T-helper 2 cell treated with Interferon-gamma antibody and Interleukin-4, amounts not matched to agents 5 μg/mL and 100 μg/mL, for 36 hours (primary cell): Measurements from ENCODE around the gene AZU1.
"Not testable (repeated sequence)": the region's sequence is repeated elsewhere in the genome, so short reads cannot be mapped to it uniquely, and the experiment has no call there.

Experiments used
- DNase-seq: peaks from one replicate; pipeline ENCODE4 v3.0.0; 2021; ENCODE audit warnings: low spot score
- H3K27ac Mint-ChIP-seq: one replicate; pipeline ENCODE4 v1.8.0; 2021; ENCODE audit warnings: mild to moderate bottlenecking, mixed read lengths
- H3K27me3 Mint-ChIP-seq: one replicate; pipeline ENCODE4 v1.8.0; 2021; ENCODE audit warnings: low read depth, mixed read lengths
- H3K36me3 Mint-ChIP-seq: one replicate; pipeline ENCODE4 v1.8.0; 2021; ENCODE audit warnings: low read depth, mixed read lengths
- H3K4me1 Mint-ChIP-seq: one replicate; pipeline ENCODE4 v1.8.0; 2021; ENCODE audit warnings: low read depth, mixed read lengths
- H3K4me3 Mint-ChIP-seq: one replicate; pipeline ENCODE4 v1.8.0; 2022; ENCODE audit warnings: mild to moderate bottlenecking, moderate library complexity, mixed read lengths
- H3K9me3 Mint-ChIP-seq: one replicate; pipeline ENCODE4 v1.8.0; 2021; ENCODE audit warnings: mixed read lengths

AZU1 gene

GRCh38 chr19:810077-810855 is 17.4 kb upstream of the AZU1 start:
- Mint-ChIP-seq H3K27me3 (no peaks in the 10 kb centered on the region), H3K9me3 (no peaks in the 10 kb centered on the region), H3K27ac (no peak overlapping the region), H3K4me3 (no peak overlapping the region), H3K36me3 (peaks cover 51% of the 10 kb centered on the region), H3K4me1 (peaks cover 4% of the 10 kb centered on the region)
- DNase-seq: no peak

- H3K4me1 Mint-ChIP-seq: peaks cover 4% of the 10 kb centered on the region
- no peaks in the 10 kb centered on the region for H3K9me3 Mint-ChIP-seq
- peaks cover 51% of the 10 kb centered on the region for H3K36me3 Mint-ChIP-seq
- no peak overlapping the region for H3K4me3 Mint-ChIP-seq
- H3K27me3 Mint-ChIP-seq: no peaks in the 10 kb centered on the region
- no peak for DNase-seq
- no peak overlapping the region for H3K27ac Mint-ChIP-seq
Measured at GRCh38 chr19:810883-811489, 16.7 kb upstream of the AZU1 start.

GRCh38 chr19:811506-812048 is 16.1 kb upstream of the AZU1 start:
- H3K36me3 Mint-ChIP-seq: peaks cover 56% of the 10 kb centered on the region
- H3K9me3 Mint-ChIP-seq: peaks cover 4% of the 10 kb centered on the region
- H3K27me3 Mint-ChIP-seq: no peaks in the 10 kb centered on the region
- no peak overlapping the region for H3K27ac Mint-ChIP-seq
- peaks cover 4% of the 10 kb centered on the region for H3K4me1 Mint-ChIP-seq
- no peak overlapping the region for H3K4me3 Mint-ChIP-seq
- no peak for DNase-seq

GRCh38 chr19:812049-812746 is 15.4 kb upstream of the AZU1 start:
- Mint-ChIP-seq H3K4me1 (peaks cover 4% of the 10 kb centered on the region), H3K27me3 (no peaks in the 10 kb centered on the region), H3K27ac (no peak overlapping the region), H3K36me3 (peaks cover 55% of the 10 kb centered on the region), H3K9me3 (peaks cover 9% of the 10 kb centered on the region), H3K4me3 (no peak overlapping the region)
- DNase-seq: no peak

GRCh38 chr19:812747-813218 is 14.9 kb upstream of the AZU1 start:
- no peak overlapping the region for H3K27ac Mint-ChIP-seq
- peaks cover 9% of the 10 kb centered on the region for H3K9me3 Mint-ChIP-seq
- H3K4me3 Mint-ChIP-seq: no peak overlapping the region
- H3K36me3 Mint-ChIP-seq: peaks cover 49% of the 10 kb centered on the region
- no peaks in the 10 kb centered on the region for H3K27me3 Mint-ChIP-seq
- no peaks in the 10 kb centered on the region for H3K4me1 Mint-ChIP-seq
- no peak for DNase-seq

- Mint-ChIP-seq H3K9me3 (peaks cover 9% of the 10 kb centered on the region), H3K4me3 (no peak overlapping the region), H3K27ac (no peak overlapping the region), H3K36me3 (peaks cover 45% of the 10 kb centered on the region), H3K27me3 (no peaks in the 10 kb centered on the region), H3K4me1 (no peaks in the 10 kb centered on the region)
- no peak for DNase-seq
Measured at GRCh38 chr19:813219-814151, 14.2 kb upstream of the AZU1 start.

DNA sequence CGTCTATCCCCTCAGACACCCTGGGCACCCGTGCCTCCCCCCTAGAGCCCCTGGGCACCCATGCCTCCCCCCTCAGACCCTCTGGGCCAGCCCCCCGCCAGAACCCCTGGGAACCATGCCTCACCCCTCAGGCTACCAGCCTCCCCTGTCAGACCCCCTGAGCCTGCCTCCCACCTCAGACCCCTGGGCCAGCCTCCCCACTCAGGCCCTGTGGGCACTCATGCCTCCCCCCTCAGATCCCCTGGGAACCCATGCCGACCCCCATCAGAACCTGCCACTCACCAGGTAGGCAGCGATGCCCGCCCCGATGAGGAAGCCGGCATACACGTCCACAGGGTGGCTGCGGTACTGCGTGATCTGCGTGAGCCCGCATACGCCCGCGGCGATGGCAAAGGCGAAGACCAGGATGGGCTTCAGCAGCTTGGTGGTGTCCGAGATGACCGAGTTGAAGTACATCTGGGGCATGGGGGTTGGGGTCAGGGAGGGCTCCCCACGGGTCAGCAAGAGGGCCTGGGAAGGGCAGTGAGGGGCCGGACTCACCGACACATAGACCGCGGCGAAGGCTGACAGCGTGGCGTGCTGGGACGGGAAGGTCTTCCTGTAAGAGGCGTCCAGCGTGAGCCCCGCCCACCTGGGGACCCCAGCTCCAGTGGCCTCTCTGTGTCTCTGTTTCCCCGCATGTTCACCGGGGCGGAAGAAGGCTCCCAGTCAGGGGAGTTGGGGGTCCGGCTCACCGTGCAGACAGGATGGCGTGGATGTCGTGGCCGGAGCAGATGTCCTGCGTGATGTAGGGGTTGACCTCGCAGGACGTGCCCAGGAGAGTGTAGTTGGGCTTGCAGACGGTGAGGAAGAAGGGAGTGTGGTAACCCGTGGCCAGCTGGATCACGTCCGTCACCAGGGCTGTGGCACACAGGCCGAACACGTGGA is 13.2 kb upstream of the AZU1 start:
- Mint-ChIP-seq H3K4me1 (no peaks in the 10 kb centered on the region), H3K9me3 (peaks cover 9% of the 10 kb centered on the region), H3K36me3 (peaks cover 43% of the 10 kb centered on the region), H3K27ac (peak overlapping the region; percentile 52), H3K4me3 (no peak overlapping the region), H3K27me3 (no peaks in the 10 kb centered on the region)
- DNase-seq: no peak

- Mint-ChIP-seq H3K27me3 (peaks cover 8% of the 10 kb centered on the region), H3K9me3 (peaks cover 9% of the 10 kb centered on the region), H3K36me3 (peaks cover 36% of the 10 kb centered on the region), H3K27ac (no peak overlapping the region), H3K4me1 (no peaks in the 10 kb centered on the region), H3K4me3 (no peak overlapping the region)
- DNase-seq: no peak
Measured at GRCh38 chr19:815079-815774, 12.4 kb upstream of the AZU1 start.

- no peak for DNase-seq
- H3K27ac Mint-ChIP-seq: peak overlapping the region; percentile 60
- H3K4me1 Mint-ChIP-seq: no peaks in the 10 kb centered on the region
- H3K36me3 Mint-ChIP-seq: peaks cover 33% of the 10 kb centered on the region
- H3K9me3 Mint-ChIP-seq: peaks cover 9% of the 10 kb centered on the region
- peaks cover 13% of the 10 kb centered on the region for H3K27me3 Mint-ChIP-seq
- H3K4me3 Mint-ChIP-seq: no peak overlapping the region
Measured at GRCh38 chr19:815775-816499, 11.7 kb upstream of the AZU1 start.

- Mint-ChIP-seq H3K9me3 (peaks cover 9% of the 10 kb centered on the region), H3K36me3 (peaks cover 30% of the 10 kb centered on the region), H3K27me3 (peaks cover 13% of the 10 kb centered on the region), H3K4me3 (no peak overlapping the region), H3K4me1 (no peaks in the 10 kb centered on the region), H3K27ac (no peak overlapping the region)
- DNase-seq: no peak
Measured at GRCh38 chr19:816500-816857, 11.2 kb upstream of the AZU1 start.

- not testable (repeated sequence) for H3K4me1 Mint-ChIP-seq, H3K27ac Mint-ChIP-seq, H3K9me3 Mint-ChIP-seq, DNase-seq, H3K4me3 Mint-ChIP-seq
- Mint-ChIP-seq H3K27me3 (peaks cover 28% of the 10 kb centered on the region), H3K36me3 (peaks cover 12% of the 10 kb centered on the region)
Measured at GRCh38 chr19:820212-820611, 7.4 kb upstream of the AZU1 start.
